DOHH2 (cell line): Measurements from ENCODE around the gene OXGR1.

ENCODE experiments used
- CTCF ChIP-seq: fragments of 200-600 bp; sonication (generic); IDR thresholded peaks from one replicate; pipeline ENCODE4 v1.5.1; 2014; ENCODE audit warnings: antibody characterized with exemption, mild to moderate bottlenecking, low read depth, low read length; ENCODE audit not compliant: poor library complexity, severe bottlenecking
- EZH2phosphoT487 ChIP-seq: fragments of 200-600 bp; sonication (generic); IDR thresholded peaks from 2 replicates; pipeline ENCODE4 v1.6.1; 2017; ENCODE audit warnings: borderline replicate concordance, mild to moderate bottlenecking, antibody characterized with exemption, low read length, moderate library complexity, mixed read lengths

- TF ChIP-seq CTCF: no peak
- no peak for TF ChIP-seq EZH2phosphoT487
Measured at GRCh38 chr13:97001636-97002035, 7.4 kb upstream of the OXGR1 start.
